ENCODE measurements around the gene PNLIPRP1. TPM values are rescaled to one million over a fixed set of nuclear protein-coding genes. Genes with fewer than 3 reads are reported as not detected.

The PNLIPRP1 gene
- total and polyA plus RNA-seq, 9 donors: 0.34 to 2.8 (median 2.3) TPM; not detected in 6

- no peak for TF ChIP-seq EP300 (IDR thresholded peaks at IDR 0.05)
- no peak for TF ChIP-seq CTCF (IDR thresholded peaks at IDR 0.05)
- TF ChIP-seq POLR2A (IDR thresholded peaks at IDR 0.05): no peak
- DNase-seq: no peak
- H3K36me3 ChIP-seq: no peaks in the 10 kb centered on the region
- no peaks in the 10 kb centered on the region for H3K4me1 ChIP-seq (ENCODE audit: insufficient read depth)
- no peaks in the 10 kb centered on the region for H3K27me3 ChIP-seq
- intact Hi-C loops (cut with DNase I): loop anchor here in 1 of 4 donors (10.0 kb wide), 1 partner anchor 163 kb away; no protein-coding TSS in a partner anchor
- WGBS, 3 donors: 81 to 85% (median 81%) methylated on average over 8 of the region's 8 CpGs
- H3K4me3 ChIP-seq: no peak overlapping the region
- H3K9me3 ChIP-seq: no peaks in the 10 kb centered on the region
- H3K27ac ChIP-seq: no peak overlapping the region
These were observed 30.7 kb downstream of the PNLIPRP1 start for GRCh38 chr10:116621476-116621875.

DNA sequence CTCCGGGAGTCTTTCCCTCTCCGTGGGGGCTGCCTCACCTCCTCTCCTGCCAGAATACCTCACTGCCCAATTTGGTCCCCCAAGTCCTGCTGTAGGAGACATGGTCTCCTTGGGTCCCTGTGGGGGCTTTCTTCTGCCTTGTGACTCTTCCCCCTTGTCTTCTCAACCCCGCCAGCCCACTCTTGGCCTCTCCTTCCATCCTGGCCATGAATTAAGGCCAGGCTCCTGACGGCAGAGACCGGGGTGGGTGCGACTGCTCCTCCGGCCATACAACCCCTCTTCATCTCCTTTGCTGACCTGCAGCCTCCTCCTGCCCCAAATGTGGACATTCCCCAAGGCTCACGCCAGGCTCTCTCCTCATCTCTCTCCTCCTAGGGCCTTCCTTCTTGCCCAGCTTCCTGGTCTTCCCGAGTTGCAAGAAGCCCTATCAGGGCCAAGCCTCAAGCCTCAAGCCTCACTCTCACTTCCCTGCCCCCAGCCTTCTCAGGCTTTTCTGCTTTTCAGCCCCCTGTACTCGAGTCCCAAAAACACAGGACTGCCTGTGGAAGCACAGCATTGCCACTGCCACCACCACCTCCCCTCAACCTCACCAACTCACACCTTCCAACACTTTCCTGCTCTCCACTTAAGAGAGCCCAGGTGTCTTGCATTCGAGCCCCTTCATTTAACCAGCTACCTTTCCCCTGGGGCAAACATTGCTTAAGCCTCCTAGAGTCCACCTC lies 31.3 kb downstream of the PNLIPRP1 start:
- 83 to 85% (median 84%) methylated on average over 11 of the region's 11 CpGs for WGBS, 3 donors

GRCh38 chr10:116625845-116626244 lies 35.1 kb downstream of the PNLIPRP1 start:
- H3K4me3 ChIP-seq: no peak overlapping the region
- no peaks in the 10 kb centered on the region for H3K9me3 ChIP-seq
- intact Hi-C loops (cut with DNase I): loop anchor here in 3 of 4 donors (2.0 to 10.0 kb wide), 3 partner anchors 159 to 549 kb away; no protein-coding TSS in a partner anchor
- no peaks in the 10 kb centered on the region for H3K27me3 ChIP-seq
- H3K27ac ChIP-seq: no peak overlapping the region
- peaks cover 3% of the 10 kb centered on the region for H3K4me1 ChIP-seq (ENCODE audit: insufficient read depth)
- WGBS, 3 donors: 88 to 91% (median 91%) methylated on average over 7 of the region's 7 CpGs
- no peaks in the 10 kb centered on the region for H3K36me3 ChIP-seq
- no peak for DNase-seq
- TF ChIP-seq EP300 (IDR thresholded peaks at IDR 0.05) (no peak), POLR2A (IDR thresholded peaks at IDR 0.05) (no peak), CTCF (IDR thresholded peaks at IDR 0.05) (no peak)

More for the DNA sequence above, 31.3 kb downstream of the PNLIPRP1 start:
- H3K9me3 ChIP-seq: no peaks in the 10 kb centered on the region
- no peak overlapping the region for H3K4me3 ChIP-seq
- H3K36me3 ChIP-seq: no peaks in the 10 kb centered on the region
- intact Hi-C loops (cut with DNase I): loop anchor here in 1 of 4 donors (10.0 kb wide), 1 partner anchor 163 kb away; no protein-coding TSS in a partner anchor
- H3K27ac ChIP-seq: no peak overlapping the region
- DNase-seq: no peak
- no peaks in the 10 kb centered on the region for H3K4me1 ChIP-seq (ENCODE audit: insufficient read depth)
- H3K27me3 ChIP-seq: no peaks in the 10 kb centered on the region
- TF ChIP-seq POLR2A (IDR thresholded peaks at IDR 0.05) (no peak), EP300 (IDR thresholded peaks at IDR 0.05) (no peak), CTCF (IDR thresholded peaks at IDR 0.05) (no peak)

- 55 to 73% (median 56%) methylated on average over 9 of the region's 9 CpGs for WGBS, 3 donors
- H3K4me3 ChIP-seq: no peak overlapping the region
- no peaks in the 10 kb centered on the region for H3K36me3 ChIP-seq
- no peak overlapping the region for H3K27ac ChIP-seq
- H3K9me3 ChIP-seq: no peaks in the 10 kb centered on the region
- peaks cover 6% of the 10 kb centered on the region for H3K4me1 ChIP-seq (ENCODE audit: insufficient read depth)
- H3K27me3 ChIP-seq: no peaks in the 10 kb centered on the region
- intact Hi-C loops (cut with DNase I): loop anchor here in 3 of 4 donors (2.0 to 10.0 kb wide), 3 partner anchors 158 to 548 kb away; no protein-coding TSS in a partner anchor
- no peak for TF ChIP-seq POLR2A (IDR thresholded peaks at IDR 0.05)
- TF ChIP-seq EP300 (IDR thresholded peaks at IDR 0.05): no peak
- no peak for TF ChIP-seq CTCF (IDR thresholded peaks at IDR 0.05)
- DNase-seq: no peak
These were observed 36.1 kb downstream of the PNLIPRP1 start for GRCh38 chr10:116626815-116627214.
